ENCODE measurements around the gene ZNF165.
A peak's percentile ranks its signal among the peaks of the same experiment; 100 is the strongest.

DNA sequence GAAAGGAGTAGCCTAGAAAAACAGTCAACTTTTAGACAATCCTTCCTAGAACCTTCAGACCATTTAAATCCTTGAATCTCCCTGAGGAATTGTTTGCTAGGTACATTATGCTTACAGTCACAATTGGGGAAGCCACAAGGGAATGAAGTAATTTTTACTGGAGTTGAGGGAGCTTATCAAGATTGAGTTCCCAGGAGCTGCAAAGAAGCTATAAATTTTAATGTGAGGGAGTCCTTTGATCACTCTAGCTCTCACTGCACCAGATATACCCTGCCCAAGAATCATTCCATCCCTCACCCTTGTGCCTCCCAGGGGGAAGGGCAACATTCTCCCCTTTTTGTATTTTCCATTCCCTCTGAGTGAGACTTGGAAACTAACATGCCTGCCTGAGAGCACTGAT, 12.3 kb upstream of the ZNF165 start:
- TF ChIP-seq SETDB1 (IDR thresholded peaks at IDR 0.05; ENCODE audit: insufficient read length, low read length) (no peak), ZNF24 (tag by site-specific recombination; IDR thresholded peaks at IDR 0.05) (0 out of 2 replicates have a peak, but pooled peaks have one; percentile 37), CTCF (tag by site-specific recombination; IDR thresholded peaks at IDR 0.05) (no peak), ZNF830 (tag by site-specific recombination; IDR thresholded peaks at IDR 0.05; ENCODE audit: low read depth) (no peak), ZBTB7A (tag by site-specific recombination; IDR thresholded peaks at IDR 0.05; ENCODE audit: low read depth) (no peak), ZNF23 (tag by site-specific recombination; IDR thresholded peaks at IDR 0.05; ENCODE audit: borderline replicate concordance) (no peak), ZNF350 (tag by site-specific recombination; IDR thresholded peaks at IDR 0.05) (no peak), KLF8 (tag by site-specific recombination; IDR thresholded peaks at IDR 0.05) (no peak), ZNF391 (tag by site-specific recombination; IDR thresholded peaks at IDR 0.05; ENCODE audit: borderline replicate concordance, low read depth) (no peak), YY1 (tag by site-specific recombination; IDR thresholded peaks at IDR 0.05) (no peak), IKZF3 (tag by site-specific recombination; IDR thresholded peaks at IDR 0.05) (no peak), ZFP41 (tag by site-specific recombination; IDR thresholded peaks at IDR 0.05; ENCODE audit: borderline replicate concordance) (no peak), ZNF837 (tag by site-specific recombination; IDR thresholded peaks at IDR 0.05) (no peak), ZNF169 (tag by site-specific recombination; IDR thresholded peaks at IDR 0.05) (no peak)

Measured in HEK293 (cell line).